ENCODE measurements around the gene INPP4B. TPM values are rescaled to one million over a fixed set of nuclear protein-coding genes. Genes with fewer than 3 reads are reported as not detected.

The INPP4B gene
- 20.9 and 25.2 TPM in 2 replicates for total RNA-seq (2014; rRNA removed; shearing (Covaris generic))

DNA sequence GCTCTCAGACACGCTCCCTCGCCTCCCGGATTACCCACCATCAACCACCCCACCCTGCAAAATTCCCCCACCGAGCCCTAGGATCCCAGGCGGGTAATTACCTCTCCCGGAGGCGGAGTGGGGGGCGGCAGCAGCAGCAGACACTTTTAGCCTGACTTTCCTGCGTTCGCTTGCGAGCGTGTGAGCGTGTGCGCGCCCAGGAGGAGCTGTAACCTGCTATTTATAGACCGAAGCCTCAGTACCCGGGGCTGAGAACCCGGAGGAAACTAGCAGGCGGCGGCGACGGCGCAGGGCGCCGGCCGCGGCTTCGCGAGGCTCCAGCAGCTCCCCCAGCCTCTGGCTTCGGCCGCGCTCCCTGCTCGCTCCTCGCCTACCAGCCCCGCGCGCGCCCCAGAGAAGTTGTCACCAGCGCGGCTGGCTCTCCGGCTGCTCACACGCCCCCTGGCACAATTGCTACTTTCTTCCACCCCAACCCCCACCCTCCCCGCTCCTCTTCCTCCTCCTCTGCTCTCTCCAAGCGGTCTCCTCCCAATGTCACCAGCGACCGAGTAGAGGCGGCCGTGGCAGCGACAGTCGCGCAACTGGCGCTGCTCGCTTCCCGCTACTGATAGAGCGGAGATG is at the start of gene INPP4B:
INPP4B (minus strand) TSS at position 194 of the 621 bp plus-strand sequence.
- H3K4me1 ChIP-seq: no peaks in the 10 kb centered on the region
- peak; percentile 60 to 70 for DNase-seq
- H3K9me3 ChIP-seq (replicated peaks): no peaks in the 10 kb centered on the region
- no peaks in the 10 kb centered on the region for H3K36me3 ChIP-seq
- H3K27ac ChIP-seq: no peak within 1 kb of the TSS
- H3K27me3 ChIP-seq: no peaks in the 10 kb centered on the region
- H3K4me3 ChIP-seq: peak within 1 kb of the TSS; percentile 62

DNA sequence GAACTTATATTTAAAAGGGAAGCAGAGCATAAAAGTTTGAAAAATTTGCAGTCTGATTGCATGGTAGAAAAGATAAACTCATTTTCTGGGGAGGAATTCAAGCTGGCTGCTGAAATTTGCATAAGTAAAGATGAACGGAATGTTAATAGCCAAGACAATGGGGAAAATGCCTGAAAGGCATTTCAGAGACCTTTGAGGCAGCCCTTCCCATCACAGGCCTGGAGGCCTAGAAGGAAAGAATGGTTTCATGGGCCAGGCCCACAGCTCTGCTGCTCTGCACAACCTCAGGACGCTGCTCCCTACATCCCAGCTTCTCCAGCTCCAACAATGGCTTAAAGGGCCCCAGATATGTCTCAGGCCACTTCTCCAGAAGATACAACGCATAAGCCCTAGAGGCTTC is 46.9 kb upstream of the INPP4B start:
- H3K4me3 ChIP-seq: no peak overlapping the region
- no peak for DNase-seq
- H3K9me3 ChIP-seq (replicated peaks): no peaks in the 10 kb centered on the region
- no peaks in the 10 kb centered on the region for H3K36me3 ChIP-seq
- no peak overlapping the region for H3K27ac ChIP-seq
- no peaks in the 10 kb centered on the region for H3K27me3 ChIP-seq
- H3K4me1 ChIP-seq: no peaks in the 10 kb centered on the region

DNA sequence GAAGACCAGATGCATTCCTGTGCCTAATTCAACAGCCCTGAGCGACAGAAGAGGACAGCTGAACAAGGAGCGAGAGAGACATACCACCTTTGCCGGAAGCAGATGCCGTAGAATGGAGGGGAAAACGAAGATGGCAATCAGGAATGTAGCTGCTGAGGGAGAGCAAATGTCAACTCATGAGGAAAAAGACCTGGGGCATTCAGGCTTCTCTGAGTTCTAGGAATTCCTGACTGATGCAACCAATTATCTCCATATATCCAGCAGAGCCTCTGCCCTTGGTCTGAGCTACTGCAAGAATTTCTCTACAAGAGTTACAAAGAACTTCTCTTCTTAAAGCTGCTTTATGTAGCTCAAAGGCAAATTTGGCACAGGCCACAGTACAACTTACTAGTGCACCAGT is 40.5 kb upstream of the INPP4B start:
- H3K4me1 ChIP-seq: peaks cover 3% of the 10 kb centered on the region
- H3K9me3 ChIP-seq (replicated peaks): no peaks in the 10 kb centered on the region
- DNase-seq: peak; percentile 24 to 44
- no peak overlapping the region for H3K4me3 ChIP-seq
- H3K27me3 ChIP-seq: no peaks in the 10 kb centered on the region
- no peak overlapping the region for H3K27ac ChIP-seq
- H3K36me3 ChIP-seq: no peaks in the 10 kb centered on the region

DNA sequence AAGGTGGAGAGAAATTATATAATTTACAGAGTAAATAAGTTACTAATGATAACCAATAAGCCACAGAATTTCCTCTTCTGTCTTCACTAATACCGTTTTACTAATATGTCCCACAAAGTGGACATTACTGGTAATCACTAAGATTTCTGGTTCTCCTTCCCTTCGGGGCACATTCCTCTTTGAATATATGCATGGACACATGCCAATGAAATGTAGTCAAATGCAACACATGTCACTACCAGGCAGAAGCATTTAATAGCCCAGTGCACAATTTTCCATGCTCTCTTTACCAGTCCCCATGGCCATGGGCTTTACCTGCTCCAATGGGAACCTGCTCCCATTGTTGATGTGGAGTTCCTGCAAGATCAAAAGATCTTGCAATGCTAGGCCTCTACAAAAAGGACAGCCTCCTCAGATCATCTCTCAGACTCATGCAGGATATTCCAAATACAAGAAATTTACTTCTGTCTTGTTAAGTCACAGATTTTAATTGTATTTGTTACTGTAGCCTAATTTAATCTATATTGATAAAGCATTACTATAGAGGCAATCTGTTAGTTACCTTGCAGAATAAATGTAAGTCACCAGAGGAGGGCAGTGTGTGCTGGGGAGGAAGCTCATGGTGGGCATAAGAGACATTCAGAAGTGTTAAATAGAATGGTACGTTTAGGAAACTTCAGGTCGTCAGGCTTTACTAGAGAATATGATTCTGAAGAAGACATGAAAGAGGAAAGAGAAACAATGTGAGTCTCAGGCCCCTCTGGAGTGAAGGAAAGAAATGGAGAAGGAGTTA is 37.1 kb upstream of the INPP4B start:
- H3K27ac ChIP-seq: no peak overlapping the region
- no peak overlapping the region for H3K4me3 ChIP-seq
- peak; percentile 8 to 49 for DNase-seq
- no peaks in the 10 kb centered on the region for H3K9me3 ChIP-seq (replicated peaks)
- H3K36me3 ChIP-seq: no peaks in the 10 kb centered on the region
- H3K4me1 ChIP-seq: peaks cover 3% of the 10 kb centered on the region
- H3K27me3 ChIP-seq: no peaks in the 10 kb centered on the region

DNA sequence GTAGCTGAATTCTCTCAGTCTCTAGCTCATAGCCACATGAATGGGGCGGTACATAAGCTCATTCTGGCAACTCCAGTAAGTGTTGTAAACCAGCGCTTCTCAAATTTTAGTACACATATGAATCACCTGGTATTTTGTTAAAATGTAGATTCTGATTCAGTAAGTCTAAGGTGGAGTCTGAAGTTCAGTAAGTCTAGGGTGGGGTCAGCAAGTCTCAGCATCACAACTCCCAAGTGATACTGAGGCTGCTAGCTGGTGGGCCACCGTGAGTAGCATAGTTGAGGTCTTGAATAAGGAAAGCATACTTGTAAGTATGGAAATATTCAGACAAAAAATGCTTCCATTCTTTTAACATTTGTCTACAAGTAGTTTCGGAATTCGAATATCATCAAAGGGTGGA is 36.1 kb upstream of the INPP4B start:
- no peak for DNase-seq
- Histone ChIP-seq H3K36me3 (no peaks in the 10 kb centered on the region), H3K4me1 (peaks cover 3% of the 10 kb centered on the region), H3K27me3 (no peaks in the 10 kb centered on the region), H3K27ac (no peak overlapping the region), H3K9me3 (replicated peaks) (no peaks in the 10 kb centered on the region), H3K4me3 (no peak overlapping the region)

DNA sequence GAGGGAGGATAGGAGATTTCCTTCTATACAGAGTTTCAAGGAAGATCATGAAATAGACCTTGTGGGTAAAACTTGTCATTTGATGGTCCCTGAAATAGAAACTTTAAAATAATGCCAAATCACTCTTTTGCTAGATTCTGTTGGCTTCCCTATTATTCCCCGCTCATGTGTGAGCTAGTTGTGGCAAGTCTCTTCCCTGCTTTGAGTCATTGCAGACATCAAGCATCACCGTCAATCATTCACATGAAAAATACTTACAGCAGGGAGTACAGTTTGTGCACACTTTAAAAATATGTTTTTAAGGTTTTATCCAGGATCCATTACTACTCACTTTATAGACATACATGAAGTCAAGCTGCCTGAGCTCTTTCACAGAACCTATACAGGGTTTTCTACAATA is 35.2 kb upstream of the INPP4B start:
- Histone ChIP-seq H3K4me3 (no peak overlapping the region), H3K27me3 (no peaks in the 10 kb centered on the region), H3K4me1 (peaks cover 3% of the 10 kb centered on the region), H3K9me3 (replicated peaks) (no peaks in the 10 kb centered on the region), H3K27ac (no peak overlapping the region), H3K36me3 (no peaks in the 10 kb centered on the region)
- DNase-seq: no peak

DNA sequence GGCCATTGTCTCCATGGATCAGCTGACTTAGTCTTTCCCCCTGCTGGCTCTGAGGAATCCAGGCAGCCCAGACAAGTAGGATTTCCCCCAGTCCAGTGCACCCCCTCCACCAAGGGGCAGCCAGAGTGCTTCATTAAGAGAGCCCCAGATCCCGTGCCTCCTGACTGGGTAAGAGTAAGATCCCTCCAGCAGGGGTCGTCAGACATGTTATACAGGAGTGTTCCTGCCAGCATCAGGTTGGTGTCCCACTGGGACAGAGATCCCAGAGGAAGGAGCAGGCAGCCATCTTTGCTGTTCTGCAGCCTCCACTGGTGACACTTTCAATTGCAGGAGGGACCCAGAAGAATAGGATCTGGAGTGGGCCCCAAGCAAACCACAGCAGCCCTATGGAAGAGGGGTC is 29.0 kb upstream of the INPP4B start:
- Histone ChIP-seq H3K9me3 (replicated peaks) (no peaks in the 10 kb centered on the region), H3K27ac (no peak overlapping the region), H3K36me3 (no peaks in the 10 kb centered on the region), H3K27me3 (no peaks in the 10 kb centered on the region), H3K4me1 (no peaks in the 10 kb centered on the region), H3K4me3 (no peak overlapping the region)
- DNase-seq: peak; percentile 24 to 36

DNA sequence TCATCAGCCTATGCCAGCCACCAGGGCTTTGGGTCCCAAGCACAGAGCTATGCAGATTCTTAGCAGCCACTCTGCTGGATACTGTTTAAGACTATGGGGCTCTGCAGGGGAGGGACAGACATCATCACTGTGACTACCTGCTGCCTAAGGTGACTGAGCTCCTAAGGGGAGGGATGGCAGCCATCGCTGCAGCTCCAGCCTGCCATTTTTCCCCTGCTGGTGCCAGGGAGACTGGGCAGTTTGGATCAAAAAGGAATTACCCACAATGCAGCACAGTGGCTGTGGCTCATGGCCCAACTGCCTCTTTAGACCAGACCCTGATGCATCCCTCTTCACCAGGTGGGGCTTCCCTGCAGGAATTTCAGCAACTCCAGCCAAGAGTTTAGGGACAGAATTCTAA is 28.6 kb upstream of the INPP4B start:
- DNase-seq: no peak
- no peaks in the 10 kb centered on the region for H3K9me3 ChIP-seq (replicated peaks)
- H3K4me3 ChIP-seq: no peak overlapping the region
- H3K36me3 ChIP-seq: no peaks in the 10 kb centered on the region
- H3K27ac ChIP-seq: no peak overlapping the region
- H3K27me3 ChIP-seq: no peaks in the 10 kb centered on the region
- H3K4me1 ChIP-seq: no peaks in the 10 kb centered on the region

DNA sequence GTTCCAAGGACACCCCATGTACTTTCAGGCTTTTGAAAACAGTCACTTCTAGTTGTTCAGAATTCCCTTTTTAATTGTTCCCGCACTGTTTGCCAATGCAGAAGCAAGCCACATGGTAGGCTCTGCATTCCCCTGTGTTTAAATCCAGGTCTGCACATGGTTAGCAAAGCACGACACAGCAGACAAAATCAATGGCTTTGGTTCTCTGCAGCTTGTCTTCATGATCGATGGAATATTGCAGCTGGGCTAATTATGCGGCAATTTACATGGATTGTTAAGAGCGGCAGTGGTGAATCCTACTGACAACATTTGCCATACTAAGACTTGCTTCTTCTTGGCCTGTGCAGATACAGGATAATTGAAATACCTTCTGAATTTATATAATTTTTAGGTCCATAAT is 20.6 kb upstream of the INPP4B start:
- Histone ChIP-seq H3K4me3 (no peak overlapping the region), H3K9me3 (replicated peaks) (no peaks in the 10 kb centered on the region), H3K27me3 (no peaks in the 10 kb centered on the region), H3K27ac (no peak overlapping the region), H3K36me3 (no peaks in the 10 kb centered on the region), H3K4me1 (no peaks in the 10 kb centered on the region)
- no peak for DNase-seq

DNA sequence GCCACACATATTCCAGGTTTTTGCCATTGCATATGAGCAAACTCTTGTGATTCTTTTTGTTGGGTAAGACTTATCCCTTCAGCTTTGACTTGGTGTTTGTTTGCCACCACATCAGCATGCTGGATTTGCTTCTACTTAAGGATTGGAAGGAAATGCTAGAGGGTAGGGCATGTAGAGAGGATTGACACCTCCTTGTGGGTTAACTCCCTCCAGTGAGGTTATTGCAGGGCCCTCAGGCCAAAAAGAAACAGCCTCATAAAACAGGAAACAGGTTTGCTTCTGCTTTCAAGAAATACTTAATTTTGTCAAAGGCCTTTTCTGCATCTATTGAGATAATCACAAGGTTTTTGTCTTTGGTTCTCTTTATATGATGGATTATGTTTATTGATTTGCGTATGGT is 15.2 kb upstream of the INPP4B start:
- Histone ChIP-seq H3K4me3 (no peak overlapping the region), H3K27ac (no peak overlapping the region), H3K4me1 (no peaks in the 10 kb centered on the region)

DNA sequence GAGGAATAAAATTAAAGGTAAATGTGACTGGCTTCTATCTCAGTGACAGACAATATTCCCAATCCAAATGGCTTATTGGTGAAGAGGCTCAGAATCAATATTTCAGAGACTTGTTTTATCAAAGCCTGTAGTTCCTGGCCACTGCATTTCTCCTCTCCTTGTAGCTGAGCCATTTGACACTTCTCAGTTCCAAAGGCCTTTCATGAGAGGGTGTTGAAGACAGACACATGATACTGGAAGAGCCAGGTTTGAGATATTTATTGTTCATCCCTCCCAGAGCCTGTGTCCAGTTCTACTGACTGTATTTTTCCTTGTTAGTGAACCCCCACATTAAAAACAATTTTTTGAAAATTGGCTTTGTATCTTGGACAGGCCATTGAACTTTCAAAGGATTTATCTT is 12.9 kb upstream of the INPP4B start:
- DNase-seq: no peak
- no peaks in the 10 kb centered on the region for H3K9me3 ChIP-seq (replicated peaks)
- no peak overlapping the region for H3K4me3 ChIP-seq
- H3K4me1 ChIP-seq: no peaks in the 10 kb centered on the region; the same call in 1 of the 2 replicates
- no peak overlapping the region for H3K27ac ChIP-seq
- no peaks in the 10 kb centered on the region for H3K36me3 ChIP-seq
- H3K27me3 ChIP-seq: no peaks in the 10 kb centered on the region

More for the DNA sequence above, 15.2 kb upstream of the INPP4B start:
- Histone ChIP-seq H3K36me3 (no peaks in the 10 kb centered on the region), H3K27me3 (no peaks in the 10 kb centered on the region), H3K9me3 (replicated peaks) (no peaks in the 10 kb centered on the region)
- no peak for DNase-seq

DNA sequence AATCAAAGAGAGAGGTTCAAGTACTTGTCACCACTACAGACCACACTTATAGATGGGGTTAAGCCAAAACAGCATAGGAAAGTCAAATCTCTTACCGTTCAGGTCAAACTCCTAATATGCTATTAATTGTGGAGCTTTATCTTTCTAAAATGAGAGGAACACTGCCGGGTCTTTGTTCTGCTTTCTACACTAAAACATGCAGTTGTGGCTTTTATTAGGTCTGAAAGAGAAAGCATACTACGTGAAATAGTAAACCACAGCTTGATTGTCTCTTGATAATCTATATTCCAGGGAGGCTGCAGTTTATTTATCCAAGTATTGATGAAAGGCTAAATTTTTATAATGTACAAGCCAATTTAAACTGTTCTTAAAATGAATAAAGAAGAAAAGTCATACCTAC is 12.3 kb upstream of the INPP4B start:
- Histone ChIP-seq H3K4me3 (no peak overlapping the region), H3K27ac (no peak overlapping the region), H3K9me3 (replicated peaks) (no peaks in the 10 kb centered on the region), H3K36me3 (no peaks in the 10 kb centered on the region), H3K27me3 (no peaks in the 10 kb centered on the region), H3K4me1 (no peaks in the 10 kb centered on the region; the same call in 1 of the 2 replicates)
- DNase-seq: no peak

DNA sequence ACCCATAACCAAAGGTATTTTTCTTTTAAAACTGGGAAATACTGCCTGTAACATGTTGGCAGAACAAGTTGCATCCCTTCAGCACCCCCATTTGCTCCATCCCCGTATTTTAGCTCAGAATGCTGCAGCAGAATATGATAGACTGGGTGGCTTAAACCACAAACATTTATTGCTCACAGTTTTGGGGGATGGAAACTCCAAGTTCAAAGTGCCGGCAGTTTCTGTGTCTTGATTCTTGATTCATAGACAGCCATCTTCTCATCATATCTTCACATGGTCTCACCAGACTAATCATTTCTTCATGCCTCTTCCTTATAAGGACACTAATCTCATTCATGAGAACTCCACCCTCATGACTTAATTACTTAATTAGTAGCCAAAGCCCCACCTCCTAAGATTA is 10.5 kb upstream of the INPP4B start:
- no peak overlapping the region for H3K4me3 ChIP-seq
- DNase-seq: no peak
- no peaks in the 10 kb centered on the region for H3K36me3 ChIP-seq
- no peaks in the 10 kb centered on the region for H3K27me3 ChIP-seq
- H3K4me1 ChIP-seq: no peaks in the 10 kb centered on the region; the same call in 1 of the 2 replicates
- H3K9me3 ChIP-seq (replicated peaks): no peaks in the 10 kb centered on the region
- no peak overlapping the region for H3K27ac ChIP-seq

DNA sequence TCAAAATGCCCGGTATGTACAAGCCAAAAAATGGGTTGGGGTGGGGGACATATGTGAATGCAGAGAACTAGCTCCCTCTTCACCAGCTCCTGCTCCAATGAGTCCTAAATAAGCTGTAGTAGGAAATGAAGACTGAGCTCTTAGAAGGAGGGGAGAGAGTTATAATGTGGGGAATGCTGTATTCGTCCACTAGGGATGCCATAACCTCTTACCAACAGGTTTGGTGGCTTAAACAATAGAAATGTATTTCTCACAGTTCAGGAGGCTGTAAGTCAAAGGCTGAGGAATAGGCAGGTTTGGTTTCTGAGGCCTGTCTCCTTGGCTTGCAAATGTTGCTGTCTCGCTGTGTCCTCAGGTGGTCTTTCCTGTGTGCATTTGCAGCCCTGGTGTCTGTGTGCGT is 4.4 kb upstream of the INPP4B start:
- Histone ChIP-seq H3K27me3 (no peaks in the 10 kb centered on the region), H3K4me1 (no peaks in the 10 kb centered on the region; the same call in 1 of the 2 replicates), H3K36me3 (no peaks in the 10 kb centered on the region), H3K27ac (no peak overlapping the region), H3K4me3 (no peak overlapping the region), H3K9me3 (replicated peaks) (no peaks in the 10 kb centered on the region)
- DNase-seq: no peak

DNA sequence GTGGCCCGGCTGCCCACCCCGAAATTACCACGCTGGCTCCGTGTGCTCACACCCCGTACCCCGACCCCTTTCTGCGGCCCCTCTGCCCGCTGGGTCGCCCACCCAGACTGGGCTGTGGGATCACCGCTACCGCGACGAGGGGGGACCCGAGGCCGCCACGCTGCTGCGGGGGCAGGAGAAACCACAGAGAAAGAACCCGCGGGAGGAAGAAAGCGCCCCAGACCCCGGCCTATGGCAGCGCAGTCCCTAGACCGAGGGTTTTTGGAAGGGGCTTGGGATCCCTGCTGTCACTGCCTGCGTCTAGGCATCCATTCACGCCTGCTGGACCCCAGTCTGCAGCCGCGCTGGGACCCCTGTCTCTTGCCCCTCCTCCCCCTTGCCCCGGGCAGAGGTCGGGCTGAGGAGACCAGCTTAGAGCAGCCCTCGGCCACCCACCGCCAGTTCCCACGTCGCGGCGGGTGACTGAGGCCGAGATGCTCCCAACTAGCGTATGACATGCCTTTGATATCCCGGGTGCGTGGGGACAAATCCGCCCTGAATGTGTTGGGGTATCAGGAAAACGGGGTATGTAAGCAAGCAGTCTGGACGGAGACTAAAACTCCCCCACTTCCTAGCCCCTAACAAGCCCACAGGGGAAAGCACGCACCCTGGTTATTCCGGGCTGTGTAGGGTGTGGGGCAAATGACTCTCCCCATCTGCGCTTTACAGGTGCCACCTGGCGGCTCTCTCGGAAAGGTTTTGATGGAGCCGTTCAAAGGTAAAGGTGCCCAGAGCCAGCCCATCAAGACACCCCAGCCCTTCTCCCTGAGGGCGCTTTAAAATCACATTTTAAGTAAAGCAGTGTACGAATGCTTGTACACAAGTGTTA is 862 bp upstream of the INPP4B start:
- Histone ChIP-seq H3K4me3 (peak overlapping the region; percentile 62), H3K27ac (no peak overlapping the region), H3K27me3 (no peaks in the 10 kb centered on the region), H3K36me3 (no peaks in the 10 kb centered on the region), H3K9me3 (replicated peaks) (no peaks in the 10 kb centered on the region), H3K4me1 (no peaks in the 10 kb centered on the region)
- no peak for DNase-seq
